SK-N-SH (cell line): Measurements from ENCODE around the gene SFMBT2. TPM values are rescaled to one million over a fixed set of nuclear protein-coding genes. Genes with fewer than 3 reads are reported as not detected.

Source experiments
- CTCF ChIA-PET: fragments of 300-600, 350-600 bp; formaldehyde crosslinking; extraction: SDS; loops from one replicate; lab custom pipeline; 2021; lab: Yijun Ruan, JAX
- POLR2A ChIA-PET: fragments of 350-600 bp; sonication (Branson Sonifier 250); formaldehyde crosslinking; extraction: SDS; loops from one replicate; lab custom pipeline; 2020; ENCODE audit warnings: antibody characterized with exemption, inconsistent platforms; lab: Yijun Ruan, JAX
- DNase-seq: peaks from one replicate; pipeline ENCODE4 v3.0.0; 2012
- H2AFZ ChIP-seq: fragments of 200-600 bp; sonication (generic); 2 replicates; pipeline ENCODE4 v1.8.1; 2016; ENCODE audit warnings: antibody characterized with exemption, mild to moderate bottlenecking, low read depth
- H3F3A ChIP-seq: fragments of 200-600 bp; sonication (generic); replicated peaks from 2 replicates; pipeline ENCODE3; 2016; ENCODE audit warnings: antibody characterized with exemption, mild to moderate bottlenecking; ENCODE audit not compliant: insufficient read depth
- H3K27ac ChIP-seq, 2 experiments: fragments of 200-500 bp in 1 of 2; fragments of 200-600 bp in 1 of 2; sonication (Bioruptor generic) in 1 of 2; sonication (generic), shearing (Covaris generic) in 1 of 2; 2 replicates each; pipeline versions ENCODE4 v1.5.1 to v1.6.1; 2014 to 2016; ENCODE audit warnings: low read depth in 2 of 2, inconsistent platforms in 1 of 2, low read length in 1 of 2, mild to moderate bottlenecking in 1 of 2, mixed read lengths in 1 of 2
- H3K27me3 ChIP-seq: fragments of 200-600 bp; sonication (generic), shearing (Covaris generic); 2 replicates; pipeline ENCODE4 v1.6.1; 2016; ENCODE audit warnings: mixed run types; ENCODE audit not compliant: insufficient read depth
- H3K36me3 ChIP-seq, 2 experiments: fragments of 200-500 bp in 1 of 2; fragments of 200-600 bp in 1 of 2; sonication (Bioruptor generic) in 1 of 2; sonication (generic) in 1 of 2; replicated peaks in 1 of 2; 2 replicates each; pipeline versions ENCODE3 to v1.5.1; 2014 to 2016; ENCODE audit warnings: low read length in 1 of 2, mild to moderate bottlenecking in 1 of 2; ENCODE audit not compliant: insufficient read depth in 2 of 2, control insufficient read depth in 1 of 2
- H3K4me1 ChIP-seq, 2 experiments: fragments of 200-500 bp in 1 of 2; fragments of 200-600 bp in 1 of 2; sonication (Bioruptor generic) in 1 of 2; sonication (generic), shearing (Covaris generic) in 1 of 2; 2 replicates each; pipeline versions ENCODE4 v1.5.1 to v1.6.1; 2014 to 2016; ENCODE audit warnings: low read depth in 1 of 2, low read length in 1 of 2, mixed run types in 1 of 2; ENCODE audit not compliant: insufficient read depth in 2 of 2, control insufficient read depth in 1 of 2
- H3K4me2 ChIP-seq: fragments of 200-600 bp; sonication (generic), shearing (Covaris generic); 2 replicates; pipeline ENCODE4 v1.6.1; 2017; ENCODE audit warnings: mixed run types
- H3K4me3 ChIP-seq, 2 experiments: fragments of 200-500 bp in 1 of 2; fragments of 200-600 bp in 1 of 2; sonication (Bioruptor generic) in 1 of 2; sonication (generic), shearing (Covaris generic) in 1 of 2; 2 replicates each; pipeline versions ENCODE4 v1.5.1 to v1.8.1; 2014 to 2016; ENCODE audit warnings: low read depth in 2 of 2, inconsistent platforms in 1 of 2, low read length in 1 of 2, mild to moderate bottlenecking in 1 of 2, mixed read lengths in 1 of 2, moderate library complexity in 1 of 2
- H3K79me2 ChIP-seq: fragments of 200-600 bp; sonication (generic); 2 replicates; pipeline ENCODE4 v1.8.1; 2017; ENCODE audit warnings: mild to moderate bottlenecking; ENCODE audit not compliant: insufficient read depth
- H3K9ac ChIP-seq: fragments of 200-600 bp; sonication (generic); 2 replicates; pipeline ENCODE4 v1.6.1; 2017; ENCODE audit warnings: mixed run types
- H3K9me2 ChIP-seq: fragments of 200-600 bp; sonication (generic); 2 replicates; pipeline ENCODE4 v1.6.1; 2017; ENCODE audit warnings: mixed run types
- H3K9me3 ChIP-seq: fragments of 200-600 bp; sonication (generic); 2 replicates; pipeline ENCODE4 v1.6.1; 2017; ENCODE audit warnings: mixed run types, mild to moderate bottlenecking, moderate library complexity
- H4K20me1 ChIP-seq: fragments of 200-600 bp; sonication (generic); 2 replicates; pipeline ENCODE4 v1.6.1; 2017; ENCODE audit warnings: mild to moderate bottlenecking, mixed run types; ENCODE audit not compliant: insufficient read depth
- CHD2 ChIP-seq: fragments of 150-350 bp; IDR thresholded peaks from 2 replicates; pipeline ENCODE4 v1.6.1; 2018; ENCODE audit warnings: low read length; ENCODE audit not compliant: partially characterized antibody
- CTCF ChIP-seq: fragments of 200-600 bp; sonication (generic); IDR thresholded peaks from 2 replicates; pipeline ENCODE4 v1.6.1; 2017; ENCODE audit warnings: antibody characterized with exemption, mild to moderate bottlenecking, moderate library complexity
- ELF1 ChIP-seq: IDR thresholded peaks from 2 replicates; pipeline ENCODE4 v1.4.0; 2012
- EZH2phosphoT487 ChIP-seq: fragments of 200-600 bp; sonication (generic); IDR thresholded peaks from 2 replicates; pipeline ENCODE4 v1.6.1; 2017; ENCODE audit warnings: low read depth, mixed run types, mild to moderate bottlenecking, antibody characterized with exemption, moderate library complexity, borderline replicate concordance
- MEF2A ChIP-seq: IDR thresholded peaks from 2 replicates; pipeline ENCODE4 v1.4.0; 2012; ENCODE audit warnings: low read depth, borderline replicate concordance
- POLR2AphosphoS5 ChIP-seq: IDR thresholded peaks from 2 replicates; pipeline ENCODE4 v1.6.1; 2012; ENCODE audit warnings: low read depth, low read length
- RAD21 ChIP-seq: IDR thresholded peaks from 2 replicates; pipeline ENCODE4 v1.6.1; 2012; ENCODE audit warnings: mild to moderate bottlenecking, low read length
- RFX5 ChIP-seq: IDR thresholded peaks from 2 replicates; pipeline ENCODE4 v1.6.1; 2012; ENCODE audit warnings: mild to moderate bottlenecking, improper control_type of control experiment, low read length
- RXRA ChIP-seq: IDR thresholded peaks from 2 replicates; pipeline ENCODE4 v1.4.0; 2012; ENCODE audit warnings: low read depth, mild to moderate bottlenecking, borderline replicate concordance
- SMC3 ChIP-seq: IDR thresholded peaks from 2 replicates; pipeline ENCODE4 v1.6.1; 2012; ENCODE audit warnings: low read depth, low read length, improper control_type of control experiment
- YY1 ChIP-seq: IDR thresholded peaks from 2 replicates; pipeline ENCODE4 v1.4.0; 2012; ENCODE audit warnings: low read depth, mild to moderate bottlenecking
- WGBS: methylation state at CpG from one replicate; pipeline ENCODE4 v1.1.6; 2017; ENCODE audit warnings: low lambda C conversion rate; 5-methylcytosine and 5-hydroxymethylcytosine counted together
- polyA plus RNA-seq, 3 experiments: library from polyadenylated mRNA; depleted of rRNA; stranded (reverse); fragments of >200 nt; gene quantifications; 2 replicates each; pipeline ENCODE4 v1.2.3, GENCODE V29; 2012
- TF ChIP-seq, protein P1 (sequence below): IDR thresholded peaks from 2 replicates; pipeline ENCODE4 v1.4.0; 2012; ENCODE audit warnings: low read depth, borderline replicate concordance
- TF ChIP-seq, protein P2 (sequence below): IDR thresholded peaks from 2 replicates; pipeline ENCODE4 v1.6.1; 2012; ENCODE audit warnings: mild to moderate bottlenecking, low read depth, low read length, moderate library complexity

Gene SFMBT2
- polyA plus RNA-seq, 1 of the 3 experiments (the other 2 are of a cell fraction): 0.20 TPM

DNA sequence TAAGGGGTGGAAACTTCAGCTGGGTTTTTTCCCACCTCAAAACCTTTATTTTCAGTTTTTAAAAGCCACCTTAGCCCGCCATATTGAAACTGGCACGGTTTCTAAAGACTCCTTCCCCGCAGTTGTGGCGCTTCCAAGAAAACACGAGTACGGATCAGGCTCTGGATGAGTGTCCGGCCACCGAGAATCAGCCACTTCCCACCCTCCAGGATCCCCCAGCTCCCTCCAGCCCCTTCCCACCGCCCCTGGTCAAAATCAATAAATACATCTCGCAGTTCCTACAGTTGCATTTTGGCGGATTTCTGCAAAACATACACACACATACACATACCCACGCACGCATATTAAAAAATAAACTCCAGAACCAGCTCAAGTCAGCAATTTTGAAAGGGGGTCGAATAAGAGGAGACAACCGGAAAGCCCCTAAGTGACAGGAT is 1.1 kb downstream of the SFMBT2 start:
- 3% methylated on average over 15 of the region's 15 CpGs for WGBS
- Histone ChIP-seq H3K4me3 (peak overlapping the region; percentile 57 to 72), H3K9ac (no peak overlapping the region), H2AFZ (peak overlapping the region; percentile 81), H3K36me3 (no peaks in the 10 kb centered on the region), H3K27ac (peak overlapping the region in 1 of 2 experiments; percentile 60; a peak in 2 of 4 replicates), H3K4me2 (peak overlapping the region; percentile 94), H3K9me3 (no peaks in the 10 kb centered on the region), H3K4me1 (peaks cover 0 to 15% of the 10 kb centered on the region in 2 experiments; a peak in 1 of 4 replicates), H4K20me1 (no peaks in the 10 kb centered on the region), H3K27me3 (peaks cover 38% of the 10 kb centered on the region), H3K9me2 (no peaks in the 10 kb centered on the region), H3K79me2 (no peaks in the 10 kb centered on the region), H3F3A (no peaks in the 10 kb centered on the region)
- ChIA-PET CTCF (interaction anchor here (0.7 to 6.9 kb wide), 8 partner anchors 9 to 305 kb away, joined by 3 to 72 read pairs (median 6); no protein-coding TSS in a partner anchor), POLR2A (no interaction called here)
- DNase-seq: peak; percentile 52
- TF ChIP-seq, protein P1, sequence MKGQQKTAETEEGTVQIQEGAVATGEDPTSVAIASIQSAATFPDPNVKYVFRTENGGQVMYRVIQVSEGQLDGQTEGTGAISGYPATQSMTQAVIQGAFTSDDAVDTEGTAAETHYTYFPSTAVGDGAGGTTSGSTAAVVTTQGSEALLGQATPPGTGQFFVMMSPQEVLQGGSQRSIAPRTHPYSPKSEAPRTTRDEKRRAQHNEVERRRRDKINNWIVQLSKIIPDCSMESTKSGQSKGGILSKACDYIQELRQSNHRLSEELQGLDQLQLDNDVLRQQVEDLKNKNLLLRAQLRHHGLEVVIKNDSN: no peak
- no peak for TF ChIP-seq SMC3
- TF ChIP-seq RFX5: no peak
- TF ChIP-seq ELF1: no peak
- TF ChIP-seq EZH2phosphoT487: no peak
- TF ChIP-seq RXRA: no peak
- no peak for TF ChIP-seq RAD21
- TF ChIP-seq CHD2: no peak
- TF ChIP-seq CTCF: no peak
- TF ChIP-seq YY1: no peak
- TF ChIP-seq, protein P2, sequence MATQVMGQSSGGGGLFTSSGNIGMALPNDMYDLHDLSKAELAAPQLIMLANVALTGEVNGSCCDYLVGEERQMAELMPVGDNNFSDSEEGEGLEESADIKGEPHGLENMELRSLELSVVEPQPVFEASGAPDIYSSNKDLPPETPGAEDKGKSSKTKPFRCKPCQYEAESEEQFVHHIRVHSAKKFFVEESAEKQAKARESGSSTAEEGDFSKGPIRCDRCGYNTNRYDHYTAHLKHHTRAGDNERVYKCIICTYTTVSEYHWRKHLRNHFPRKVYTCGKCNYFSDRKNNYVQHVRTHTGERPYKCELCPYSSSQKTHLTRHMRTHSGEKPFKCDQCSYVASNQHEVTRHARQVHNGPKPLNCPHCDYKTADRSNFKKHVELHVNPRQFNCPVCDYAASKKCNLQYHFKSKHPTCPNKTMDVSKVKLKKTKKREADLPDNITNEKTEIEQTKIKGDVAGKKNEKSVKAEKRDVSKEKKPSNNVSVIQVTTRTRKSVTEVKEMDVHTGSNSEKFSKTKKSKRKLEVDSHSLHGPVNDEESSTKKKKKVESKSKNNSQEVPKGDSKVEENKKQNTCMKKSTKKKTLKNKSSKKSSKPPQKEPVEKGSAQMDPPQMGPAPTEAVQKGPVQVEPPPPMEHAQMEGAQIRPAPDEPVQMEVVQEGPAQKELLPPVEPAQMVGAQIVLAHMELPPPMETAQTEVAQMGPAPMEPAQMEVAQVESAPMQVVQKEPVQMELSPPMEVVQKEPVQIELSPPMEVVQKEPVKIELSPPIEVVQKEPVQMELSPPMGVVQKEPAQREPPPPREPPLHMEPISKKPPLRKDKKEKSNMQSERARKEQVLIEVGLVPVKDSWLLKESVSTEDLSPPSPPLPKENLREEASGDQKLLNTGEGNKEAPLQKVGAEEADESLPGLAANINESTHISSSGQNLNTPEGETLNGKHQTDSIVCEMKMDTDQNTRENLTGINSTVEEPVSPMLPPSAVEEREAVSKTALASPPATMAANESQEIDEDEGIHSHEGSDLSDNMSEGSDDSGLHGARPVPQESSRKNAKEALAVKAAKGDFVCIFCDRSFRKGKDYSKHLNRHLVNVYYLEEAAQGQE: no peak
- no peak for TF ChIP-seq MEF2A
- no peak for TF ChIP-seq POLR2AphosphoS5
